K562 (cell line): ENCODE measurements around the gene ZNF318. TPM values are rescaled to one million over a fixed set of nuclear protein-coding genes. Genes with fewer than 3 reads are reported as not detected.

Experiments used
- KLF13 ChIP-seq: fragments of 450-650 bp; IDR thresholded peaks from 2 replicates; pipeline ENCODE4 v1.6.1; 2016; ENCODE audit warnings: missing genetic modification characterization, low read depth, mild to moderate bottlenecking, missing compliant biosample characterization, moderate library complexity, borderline replicate concordance
- NRF1 ChIP-seq, 2 experiments: fragments of 450-650 bp; IDR thresholded peaks in 1 of 2; conservative IDR thresholded peaks in 1 of 2; 2 replicates each; pipeline ENCODE4 v1.6.1; 2014; ENCODE audit warnings: mild to moderate bottlenecking in 2 of 2
- POLR2B ChIP-seq: fragments of 450-650 bp; IDR thresholded peaks from 2 replicates; pipeline ENCODE4 v1.6.1; 2018; ENCODE audit warnings: low read depth; ENCODE audit not compliant: partially characterized antibody
- RBBP5 ChIP-seq: fragments of 200-600 bp; sonication (generic); IDR thresholded peaks from 2 replicates; pipeline ENCODE4 v1.6.1; 2012; ENCODE audit warnings: borderline replicate concordance, mild to moderate bottlenecking, low read length, control low read depth, inconsistent platforms; ENCODE audit not compliant: insufficient read depth, poor library complexity, severe bottlenecking
- SMAD3 ChIP-seq: fragments of 450-650 bp; formaldehyde crosslinking; conservative IDR thresholded peaks from 2 replicates; pipeline ENCODE4 v1.4.0; 2020; ENCODE audit warnings: mild to moderate bottlenecking
- ZFX ChIP-seq: sonication (generic); formaldehyde crosslinking; IDR thresholded peaks from 2 replicates; pipeline ENCODE4 v1.8.0; 2022; ENCODE audit warnings: mild to moderate bottlenecking, missing genetic modification reagents, moderate library complexity
- ZNF696 ChIP-seq: fragments of 250-450 bp; sonication (Bioruptor Pico); conservative IDR thresholded peaks from 2 replicates; pipeline ENCODE4 v1.4.0; 2020; ENCODE audit warnings: mild to moderate bottlenecking, moderate library complexity
- polyA plus RNA-seq, 8 experiments: library from polyadenylated mRNA; depleted of rRNA in 4 of 8; stranded (reverse) in 5 of 8; unstranded in 3 of 8; fragments of >200 nt; fragmentation: Nextera tagmentation in 2 of 8; fragmentation: Illumina TruSeq in 1 of 8; extraction: Ambion mirVana in 2 of 8; extraction: Trizol in 1 of 8; gene quantifications; 2 replicates each; pipeline versions ENCODE4 v1.2.1 to v1.2.3, GENCODE V29; 2011 to 2014; ENCODE audit warnings: inconsistent platforms in 1 of 8, missing spikeins in 1 of 8
- total RNA-seq, 7 experiments: library from RNA; depleted of rRNA in 6 of 7; stranded (reverse); fragments of >200 nt in 6 of 7; fragmentation: Illumina TruSeq in 2 of 7; extraction: Trizol in 2 of 7; gene quantifications; 2 replicates each; pipeline versions ENCODE4 v1.2.1 to v1.2.3, GENCODE V29; 2011 to 2021; ENCODE audit warnings: low replicate concordance in 1 of 7
- TF ChIP-seq, protein P1 (sequence below): sonication (generic); formaldehyde crosslinking; IDR thresholded peaks from 2 replicates; pipeline ENCODE4 v1.9.0; 2022; ENCODE audit warnings: mild to moderate bottlenecking, missing genetic modification reagents
- TF ChIP-seq, protein P2 (sequence below): fragments of 450-650 bp; IDR thresholded peaks from 2 replicates; pipeline ENCODE4 v1.6.1; 2017; ENCODE audit warnings: mild to moderate bottlenecking, moderate library complexity
- TF ChIP-seq, protein P3 (sequence below): fragments of 450-650 bp; IDR thresholded peaks from 2 replicates; pipeline ENCODE4 v1.6.1; 2018; ENCODE audit not compliant: partially characterized antibody
- TF ChIP-seq, protein P4 (sequence below), 2 experiments: fragments of 450-650 bp; IDR thresholded peaks; 2 replicates each; pipeline ENCODE4 v1.6.1; 2016; ENCODE audit warnings: mild to moderate bottlenecking in 2 of 2, borderline replicate concordance in 1 of 2, low read depth in 1 of 2, moderate library complexity in 1 of 2

Gene ZNF318
- total and polyA plus RNA-seq, 9 of the 15 experiments (the other 6 are each of a cell fraction or from before 2014, with no cell fraction given): 3.2 to 19.0 (median 9.2) TPM

DNA sequence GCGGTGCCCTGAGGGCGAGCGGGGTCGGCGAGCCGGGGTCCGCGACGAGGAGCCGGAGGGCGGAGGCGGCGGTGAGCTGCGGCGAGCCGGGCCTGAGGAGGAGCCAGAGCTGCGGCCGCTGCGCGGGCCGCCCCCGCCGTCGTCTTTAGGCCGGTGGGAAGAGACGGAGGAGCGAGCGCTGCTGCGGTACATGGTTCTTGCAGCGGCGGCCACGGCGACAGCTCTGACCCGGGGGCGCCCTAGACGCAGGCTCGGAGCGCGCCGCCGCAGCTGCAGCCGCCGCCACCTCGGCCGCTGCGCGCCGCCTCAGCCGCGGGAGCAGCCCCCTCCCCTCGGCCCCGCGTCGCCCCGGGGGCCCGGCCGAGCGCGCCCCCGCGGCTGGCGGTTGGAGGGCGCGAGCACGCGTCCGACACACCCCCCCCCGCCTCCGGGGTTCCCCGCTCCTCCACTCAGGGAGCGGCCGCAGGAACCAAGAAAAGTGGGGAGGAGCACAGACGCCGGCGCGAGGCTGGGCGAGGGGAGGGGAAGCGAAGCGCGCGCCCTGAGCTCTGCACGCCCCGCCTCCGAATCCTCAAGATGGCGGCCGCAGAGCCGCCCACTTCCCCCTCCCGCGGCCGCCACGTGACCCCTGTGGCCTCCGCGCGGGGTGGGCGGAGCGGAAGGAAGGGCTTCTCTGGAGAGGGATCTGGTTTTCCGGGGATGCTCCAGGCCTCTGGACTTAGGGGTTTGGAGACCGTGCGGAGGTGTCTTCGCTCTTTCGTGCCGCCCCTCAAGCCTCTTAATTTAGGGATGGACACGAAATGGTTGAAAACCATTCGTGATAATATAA, at the start of gene ZNF318 (continued):
- TF ChIP-seq, protein P1, sequence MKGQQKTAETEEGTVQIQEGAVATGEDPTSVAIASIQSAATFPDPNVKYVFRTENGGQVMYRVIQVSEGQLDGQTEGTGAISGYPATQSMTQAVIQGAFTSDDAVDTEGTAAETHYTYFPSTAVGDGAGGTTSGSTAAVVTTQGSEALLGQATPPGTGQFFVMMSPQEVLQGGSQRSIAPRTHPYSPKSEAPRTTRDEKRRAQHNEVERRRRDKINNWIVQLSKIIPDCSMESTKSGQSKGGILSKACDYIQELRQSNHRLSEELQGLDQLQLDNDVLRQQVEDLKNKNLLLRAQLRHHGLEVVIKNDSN: peak; percentile 98
- TF ChIP-seq NRF1 (conservative IDR thresholded peaks at IDR 0.05 in 1 of 2, IDR thresholded peaks at IDR 0.05 in 1 of 2) (peak; percentile 87 to 88), ZNF696 (CRISPR knock-in tag) (no peak), ZFX (CRISPR knock-in tag) (peak; percentile 87), KLF13 (peak; percentile 92), POLR2B (peak; percentile 71), RBBP5 (peak; percentile 70), SMAD3 (CRISPR knock-in tag) (0 out of 2 replicates have a peak, but pooled peaks have one; percentile 8)
- TF ChIP-seq, protein P2, sequence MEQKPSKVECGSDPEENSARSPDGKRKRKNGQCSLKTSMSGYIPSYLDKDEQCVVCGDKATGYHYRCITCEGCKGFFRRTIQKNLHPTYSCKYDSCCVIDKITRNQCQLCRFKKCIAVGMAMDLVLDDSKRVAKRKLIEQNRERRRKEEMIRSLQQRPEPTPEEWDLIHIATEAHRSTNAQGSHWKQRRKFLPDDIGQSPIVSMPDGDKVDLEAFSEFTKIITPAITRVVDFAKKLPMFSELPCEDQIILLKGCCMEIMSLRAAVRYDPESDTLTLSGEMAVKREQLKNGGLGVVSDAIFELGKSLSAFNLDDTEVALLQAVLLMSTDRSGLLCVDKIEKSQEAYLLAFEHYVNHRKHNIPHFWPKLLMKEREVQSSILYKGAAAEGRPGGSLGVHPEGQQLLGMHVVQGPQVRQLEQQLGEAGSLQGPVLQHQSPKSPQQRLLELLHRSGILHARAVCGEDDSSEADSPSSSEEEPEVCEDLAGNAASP: no peak
- TF ChIP-seq, protein P3, sequence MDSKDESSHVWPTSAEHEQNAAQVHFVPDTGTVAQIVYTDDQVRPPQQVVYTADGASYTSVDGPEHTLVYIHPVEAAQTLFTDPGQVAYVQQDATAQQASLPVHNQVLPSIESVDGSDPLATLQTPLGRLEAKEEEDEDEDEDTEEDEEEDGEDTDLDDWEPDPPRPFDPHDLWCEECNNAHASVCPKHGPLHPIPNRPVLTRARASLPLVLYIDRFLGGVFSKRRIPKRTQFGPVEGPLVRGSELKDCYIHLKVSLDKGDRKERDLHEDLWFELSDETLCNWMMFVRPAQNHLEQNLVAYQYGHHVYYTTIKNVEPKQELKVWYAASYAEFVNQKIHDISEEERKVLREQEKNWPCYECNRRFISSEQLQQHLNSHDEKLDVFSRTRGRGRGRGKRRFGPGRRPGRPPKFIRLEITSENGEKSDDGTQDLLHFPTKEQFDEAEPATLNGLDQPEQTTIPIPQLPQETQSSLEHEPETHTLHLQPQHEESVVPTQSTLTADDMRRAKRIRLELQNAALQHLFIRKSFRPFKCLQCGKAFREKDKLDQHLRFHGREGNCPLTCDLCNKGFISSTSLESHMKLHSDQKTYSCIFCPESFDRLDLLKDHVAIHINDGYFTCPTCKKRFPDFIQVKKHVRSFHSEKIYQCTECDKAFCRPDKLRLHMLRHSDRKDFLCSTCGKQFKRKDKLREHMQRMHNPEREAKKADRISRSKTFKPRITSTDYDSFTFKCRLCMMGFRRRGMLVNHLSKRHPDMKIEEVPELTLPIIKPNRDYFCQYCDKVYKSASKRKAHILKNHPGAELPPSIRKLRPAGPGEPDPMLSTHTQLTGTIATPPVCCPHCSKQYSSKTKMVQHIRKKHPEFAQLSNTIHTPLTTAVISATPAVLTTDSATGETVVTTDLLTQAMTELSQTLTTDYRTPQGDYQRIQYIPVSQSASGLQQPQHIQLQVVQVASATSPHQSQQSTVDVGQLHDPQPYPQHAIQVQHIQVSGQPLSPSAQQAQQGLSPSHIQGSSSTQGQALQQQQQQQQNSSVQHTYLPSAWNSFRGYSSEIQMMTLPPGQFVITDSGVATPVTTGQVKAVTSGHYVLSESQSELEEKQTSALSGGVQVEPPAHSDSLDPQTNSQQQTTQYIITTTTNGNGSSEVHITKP: peak; percentile 74
- TF ChIP-seq, protein P4, sequence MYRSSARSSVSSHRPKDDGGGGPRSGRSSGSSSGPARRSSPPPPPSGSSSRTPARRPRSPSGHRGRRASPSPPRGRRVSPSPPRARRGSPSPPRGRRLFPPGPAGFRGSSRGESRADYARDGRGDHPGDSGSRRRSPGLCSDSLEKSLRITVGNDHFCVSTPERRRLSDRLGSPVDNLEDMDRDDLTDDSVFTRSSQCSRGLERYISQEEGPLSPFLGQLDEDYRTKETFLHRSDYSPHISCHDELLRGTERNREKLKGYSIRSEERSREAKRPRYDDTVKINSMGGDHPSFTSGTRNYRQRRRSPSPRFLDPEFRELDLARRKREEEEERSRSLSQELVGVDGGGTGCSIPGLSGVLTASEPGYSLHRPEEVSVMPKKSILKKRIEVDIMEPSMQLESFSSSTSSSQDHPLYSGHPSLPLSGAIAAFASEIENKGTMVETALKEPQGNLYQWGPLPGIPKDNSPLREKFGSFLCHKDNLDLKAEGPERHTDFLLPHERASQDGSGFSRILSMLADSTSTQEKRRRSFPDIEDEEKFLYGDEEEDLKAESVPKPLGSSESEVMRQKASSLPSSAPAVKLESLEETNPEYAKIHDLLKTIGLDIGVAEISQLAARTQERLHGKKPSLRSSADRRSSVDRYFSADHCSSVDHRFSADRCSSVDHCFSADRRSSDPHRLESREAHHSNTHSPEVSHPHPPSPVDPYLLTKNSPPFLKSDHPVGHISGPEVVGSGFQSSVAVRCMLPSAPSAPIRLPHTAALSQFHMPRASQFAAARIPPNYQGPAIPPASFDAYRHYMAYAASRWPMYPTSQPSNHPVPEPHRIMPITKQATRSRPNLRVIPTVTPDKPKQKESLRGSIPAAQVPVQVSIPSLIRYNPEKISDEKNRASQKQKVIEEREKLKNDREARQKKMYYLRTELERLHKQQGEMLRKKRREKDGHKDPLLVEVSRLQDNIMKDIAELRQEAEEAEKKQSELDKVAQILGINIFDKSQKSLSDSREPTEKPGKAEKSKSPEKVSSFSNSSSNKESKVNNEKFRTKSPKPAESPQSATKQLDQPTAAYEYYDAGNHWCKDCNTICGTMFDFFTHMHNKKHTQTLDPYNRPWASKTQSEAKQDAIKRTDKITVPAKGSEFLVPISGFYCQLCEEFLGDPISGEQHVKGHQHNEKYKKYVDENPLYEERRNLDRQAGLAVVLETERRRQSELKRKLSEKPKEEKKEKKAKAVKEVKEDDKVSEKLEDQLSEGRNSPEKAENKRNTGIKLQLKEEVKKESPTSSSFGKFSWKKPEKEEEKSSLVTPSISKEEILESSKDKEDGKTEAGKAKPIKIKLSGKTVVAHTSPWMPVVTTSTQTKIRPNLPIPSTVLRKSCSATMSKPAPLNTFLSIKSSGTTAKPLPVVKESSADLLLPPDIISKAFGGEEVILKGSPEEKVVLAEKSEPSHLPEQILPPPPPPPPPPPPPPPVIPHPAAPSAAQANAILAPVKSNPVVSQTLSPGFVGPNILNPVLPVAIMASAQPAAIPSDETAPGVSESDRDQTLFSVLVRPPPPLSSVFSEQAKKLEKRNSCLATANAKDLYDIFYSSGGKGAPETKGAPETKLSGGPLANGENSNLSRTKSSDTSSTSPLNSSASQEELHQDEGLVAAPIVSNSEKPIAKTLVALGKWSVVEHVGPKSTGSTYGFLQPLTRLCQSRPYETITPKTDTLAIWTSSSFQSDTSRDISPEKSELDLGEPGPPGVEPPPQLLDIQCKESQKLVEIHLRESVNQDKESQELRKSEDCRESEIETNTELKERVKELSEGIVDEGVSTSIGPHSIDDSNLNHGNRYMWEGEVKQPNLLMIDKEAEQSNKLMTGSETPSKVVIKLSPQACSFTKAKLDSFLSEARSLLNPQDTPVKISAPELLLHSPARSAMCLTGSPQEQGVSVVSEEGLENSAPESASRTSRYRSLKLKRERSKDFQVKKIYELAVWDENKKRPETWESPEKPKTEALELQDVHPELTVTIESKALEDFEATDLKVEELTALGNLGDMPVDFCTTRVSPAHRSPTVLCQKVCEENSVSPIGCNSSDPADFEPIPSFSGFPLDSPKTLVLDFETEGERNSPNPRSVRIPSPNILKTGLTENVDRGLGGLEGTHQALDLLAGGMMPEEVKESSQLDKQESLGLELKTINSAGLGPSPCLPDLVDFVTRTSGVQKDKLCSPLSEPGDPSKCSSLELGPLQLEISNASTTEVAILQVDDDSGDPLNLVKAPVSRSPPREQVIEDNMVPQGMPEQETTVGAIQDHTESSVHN (IDR thresholded peaks at IDR 0.05; ENCODE audit: borderline replicate concordance in 1 of 2, low read depth in 1 of 2): no peak
